GM18951 (cell line): Measurements from ENCODE around the gene CERK.
"Not testable (repeated sequence)": the region's sequence is repeated elsewhere in the genome, so short reads cannot be mapped to it uniquely, and the experiment has no call there.

Experiments
- POLR2A ChIP-seq: IDR thresholded peaks from 4 replicates; pipeline ENCODE4 v1.6.1; 2011; ENCODE audit warnings: mild to moderate bottlenecking; ENCODE audit not compliant: insufficient read length, insufficient read depth; ENCODE audit errors: extremely low read depth
- in situ Hi-C: fragments of 300-500 bp; cut with MboI; formaldehyde crosslinking; loops from one replicate; pipeline ENCODE4 v1.12.0; 2022; ENCODE audit warnings: low sequenced_read_pairs, mixed read lengths, inconsistent platforms; ENCODE audit not compliant: unreplicated experiment

Gene CERK

DNA sequence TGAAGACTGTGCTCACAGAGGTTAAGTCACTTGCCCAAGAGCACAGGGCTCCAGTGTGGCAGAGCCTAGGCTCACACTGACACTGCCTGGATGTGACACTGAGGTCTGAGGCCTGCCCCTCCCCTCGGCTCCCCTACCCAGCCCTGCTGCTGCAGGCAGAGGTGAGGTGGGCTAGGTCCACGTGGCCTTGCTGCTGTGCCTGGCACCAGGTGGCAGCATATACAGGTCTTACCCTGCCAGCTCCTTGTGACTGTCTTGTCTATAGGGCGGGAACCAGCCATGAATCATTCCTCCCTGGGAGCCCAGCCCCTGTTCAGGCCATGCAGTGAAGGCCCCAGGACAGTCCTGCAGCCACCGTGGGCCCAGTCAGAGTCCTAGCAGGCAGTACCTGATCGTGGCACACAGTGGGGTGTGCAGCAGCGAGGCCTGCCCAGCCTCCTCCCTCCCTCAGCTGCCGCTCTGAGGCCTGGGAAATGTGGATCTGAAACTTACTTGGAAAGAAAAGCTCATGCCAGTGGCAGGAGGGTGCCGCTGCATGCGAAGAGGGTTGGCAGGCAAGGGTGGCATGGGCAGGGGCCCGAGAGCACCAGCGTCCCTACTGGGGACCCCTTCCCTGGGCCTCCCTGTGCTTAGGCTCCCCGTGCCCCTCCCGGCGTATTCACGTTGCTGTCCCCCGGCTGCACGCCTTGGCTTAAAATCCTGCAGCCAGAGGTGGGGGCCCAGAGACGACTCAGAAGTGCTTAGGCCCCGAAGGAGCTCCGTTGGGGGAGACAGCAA lies 1.2 kb upstream of the CERK start:
- in situ Hi-C loops, result no loop called here
- no peak for TF ChIP-seq POLR2A

DNA sequence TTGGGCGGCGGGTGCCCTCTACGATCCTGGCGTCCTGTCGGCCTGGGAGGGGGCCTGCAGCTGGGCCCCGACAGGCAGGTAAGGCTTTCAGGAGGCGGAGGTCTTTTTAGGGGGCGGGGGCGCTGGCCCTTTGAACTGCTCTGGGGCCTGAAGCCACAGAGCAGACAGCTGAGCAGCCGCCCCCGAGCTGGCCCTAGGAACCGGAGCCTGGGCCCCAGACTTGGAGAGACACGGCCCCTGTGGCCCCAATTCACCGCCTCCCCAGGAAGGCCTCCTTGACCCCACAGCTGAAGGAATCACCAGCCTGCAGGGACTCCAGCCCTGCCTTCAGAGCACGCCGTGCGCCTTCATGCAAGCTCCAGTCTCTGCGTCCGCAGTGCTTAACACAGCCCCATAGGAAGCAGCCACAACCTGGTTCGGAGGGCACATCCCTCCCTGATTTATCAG lies 618 bp upstream of the CERK start:
- in situ Hi-C loops, result no loop called here
- TF ChIP-seq POLR2A, result no peak

DNA sequence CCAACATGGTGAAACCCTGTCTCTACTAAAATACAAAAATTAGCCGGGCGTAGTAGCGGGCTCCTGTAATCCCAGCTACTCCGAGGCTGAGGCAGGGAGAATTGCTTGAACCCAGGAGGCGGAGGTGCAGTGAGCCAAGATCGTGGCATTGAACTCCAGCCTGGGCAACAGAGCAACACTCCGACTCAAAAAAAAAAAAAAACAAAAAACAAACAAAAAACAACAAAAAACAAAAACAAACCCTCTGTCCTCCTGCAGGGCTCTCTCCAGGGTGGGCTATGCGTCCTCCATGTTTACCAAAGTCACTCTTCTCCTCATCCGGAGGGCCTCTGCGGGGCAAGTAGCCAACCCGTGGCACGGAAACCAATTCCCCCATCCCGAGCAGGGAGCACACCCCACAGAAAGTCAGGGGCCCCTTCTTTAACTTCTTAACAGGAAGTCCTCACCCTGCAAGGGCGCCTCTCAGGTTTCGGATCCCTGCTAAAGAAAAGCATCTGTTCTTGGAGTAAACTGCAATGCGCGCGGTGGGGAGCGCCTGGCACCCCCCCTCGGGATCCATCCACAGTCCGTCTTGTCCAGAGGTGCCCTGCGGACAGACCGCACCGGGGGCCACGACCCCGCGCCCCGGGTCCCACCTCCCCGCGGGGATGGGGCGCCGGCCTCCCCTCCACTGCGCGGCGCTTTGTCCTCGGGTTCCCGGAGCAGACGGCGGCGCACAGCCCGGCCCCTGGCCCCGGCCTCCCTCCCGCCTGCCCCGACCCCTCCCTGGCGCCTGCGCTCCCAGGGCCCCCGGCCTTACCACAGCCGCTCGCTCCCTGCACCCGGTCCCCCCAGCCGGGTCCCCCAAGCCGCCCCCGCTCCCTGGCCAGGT lies 712 bp downstream of the CERK start:
- no peak for TF ChIP-seq POLR2A
- in situ Hi-C loops, result no loop called here

DNA sequence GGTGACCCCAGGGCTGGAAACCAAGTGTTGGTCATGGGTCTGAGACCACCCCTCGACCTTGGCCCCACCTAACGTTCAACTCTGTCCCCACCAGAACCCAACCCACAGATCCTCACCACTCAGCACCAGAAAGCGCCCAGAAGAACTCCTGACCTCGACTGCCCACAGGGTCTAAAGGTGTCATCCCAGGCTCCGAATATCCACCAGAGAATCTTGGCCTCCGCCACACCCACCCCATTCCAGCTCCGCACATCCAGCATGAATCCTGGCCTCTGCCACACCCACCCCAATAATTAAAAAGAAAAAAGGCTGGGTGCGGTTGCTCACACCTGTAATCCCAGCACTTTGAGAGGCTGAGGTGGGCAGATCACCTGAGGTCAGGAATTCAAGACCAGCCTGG lies 1.3 kb downstream of the CERK start:
- in situ Hi-C loops, result no loop called here

DNA sequence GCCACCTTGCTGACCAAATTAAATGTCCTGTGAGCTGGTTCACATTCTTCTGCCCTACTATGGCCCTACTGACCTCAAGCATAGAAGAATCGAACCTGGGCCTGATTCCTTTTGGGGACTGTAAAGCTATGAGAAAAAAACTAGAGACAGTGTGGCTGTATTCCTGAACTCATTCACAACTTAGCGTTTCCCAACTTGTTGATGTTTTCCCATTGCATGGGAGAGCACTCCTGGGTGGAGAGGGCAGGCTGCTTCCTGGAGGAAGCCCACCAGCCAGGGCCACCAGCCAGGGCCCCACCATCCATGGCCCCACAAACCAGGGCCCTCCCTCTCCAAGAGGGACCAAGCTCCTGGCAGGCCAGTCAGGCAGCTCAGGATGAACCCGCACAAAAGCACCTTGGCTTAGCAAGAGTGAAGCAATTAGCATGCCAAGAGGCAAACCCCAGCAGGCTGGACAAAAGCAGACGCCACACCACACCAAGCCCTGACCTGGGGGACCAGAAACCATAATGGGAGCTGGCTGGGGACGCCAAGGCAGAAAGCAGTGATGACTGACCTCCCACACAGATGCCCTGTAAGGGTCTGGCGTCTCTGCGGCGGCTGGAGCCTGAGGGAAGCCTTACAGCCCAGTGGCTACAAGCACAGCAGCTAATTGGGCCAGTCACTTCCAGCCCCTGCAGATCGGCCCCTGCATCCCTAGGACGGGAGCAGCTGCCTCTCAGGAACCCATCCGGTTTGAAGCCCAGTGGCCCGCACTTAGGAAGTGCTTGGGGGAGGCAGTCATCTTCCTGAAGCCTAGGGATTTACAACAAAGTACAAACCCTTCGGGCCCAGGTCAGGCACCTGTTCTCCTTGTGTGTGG lies 2.1 kb downstream of the CERK start:
- no peak for TF ChIP-seq POLR2A
- in situ Hi-C loops, result no loop called here

More for the DNA sequence above, 1.3 kb downstream of the CERK start:
- no peak for TF ChIP-seq POLR2A

DNA sequence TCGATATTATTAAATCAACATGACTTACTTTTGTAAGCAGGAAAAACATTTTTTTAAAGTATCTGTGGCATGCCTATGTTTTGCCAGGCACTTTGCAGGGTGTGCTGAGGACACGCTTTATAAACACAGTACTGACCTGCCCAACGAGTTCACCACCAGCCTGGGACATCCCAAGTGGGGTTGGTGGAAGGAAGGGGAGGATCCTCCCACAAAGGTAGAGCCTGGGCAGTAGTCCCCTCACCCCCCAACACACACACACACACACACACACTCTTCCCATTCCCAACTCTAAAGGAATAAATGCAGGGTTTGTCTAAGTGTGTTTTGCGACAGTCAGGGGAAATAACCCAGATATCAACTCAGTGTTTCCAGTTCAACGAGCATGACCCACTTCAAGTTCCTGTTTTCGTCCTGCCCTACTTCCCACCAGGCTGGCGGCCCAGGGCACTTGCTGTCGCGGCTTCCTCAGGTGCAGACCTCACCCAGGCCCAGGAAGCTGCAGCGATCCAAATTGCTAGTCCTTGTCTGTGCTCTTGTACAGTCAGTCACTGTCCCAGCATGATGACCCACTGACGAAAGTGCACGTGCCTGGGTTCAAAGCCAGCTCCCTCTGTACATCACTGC lies 3.1 kb downstream of the CERK start:
- in situ Hi-C loops, result no loop called here

DNA sequence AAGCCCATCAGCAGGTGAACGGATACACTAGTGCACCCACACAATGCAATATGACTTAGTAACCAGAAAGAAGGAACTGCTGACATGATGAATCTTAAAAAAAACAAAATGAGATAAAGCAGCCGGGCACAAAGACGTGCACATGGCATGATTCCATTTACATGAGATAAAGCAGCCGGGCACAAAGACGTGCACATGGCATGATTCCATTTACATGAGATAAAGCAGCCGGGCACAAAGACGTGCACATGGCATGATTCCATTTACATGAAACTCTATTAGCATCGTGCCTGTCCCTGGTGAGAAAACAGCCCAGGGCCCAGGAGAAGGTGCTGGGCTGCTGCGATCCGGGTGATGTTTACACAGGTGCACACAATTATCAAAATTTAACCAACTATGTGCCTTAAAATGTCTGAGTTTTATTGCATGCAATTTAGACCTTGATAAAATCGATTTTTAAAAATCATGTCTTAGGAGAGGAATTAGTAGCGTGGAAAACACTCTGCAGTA lies 3.8 kb downstream of the CERK start:
- in situ Hi-C loops, result not testable (repeated sequence)

More for the DNA sequence above, 3.1 kb downstream of the CERK start:
- TF ChIP-seq POLR2A, result peak; percentile 39

DNA sequence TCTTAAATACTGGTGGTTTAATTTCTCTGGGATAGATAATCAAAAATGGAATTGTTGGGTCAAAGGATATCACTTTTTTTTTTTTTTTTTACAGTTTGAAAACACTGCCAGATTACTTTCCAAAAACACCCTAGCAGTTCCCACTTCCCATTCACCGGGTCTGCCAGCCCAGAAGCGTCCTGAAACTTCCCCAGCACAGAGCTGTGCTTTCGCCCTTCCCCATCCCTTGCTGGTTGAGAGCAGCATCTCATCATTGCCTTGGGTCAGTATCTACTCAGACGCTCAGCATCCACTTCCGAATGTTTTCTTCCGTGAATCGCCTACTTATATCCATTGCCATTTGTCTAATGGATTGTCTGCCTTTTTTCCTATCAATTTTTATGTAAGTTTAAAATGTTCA lies 5.5 kb downstream of the CERK start:
- TF ChIP-seq POLR2A, result no peak
- in situ Hi-C loops, result no loop called here

DNA sequence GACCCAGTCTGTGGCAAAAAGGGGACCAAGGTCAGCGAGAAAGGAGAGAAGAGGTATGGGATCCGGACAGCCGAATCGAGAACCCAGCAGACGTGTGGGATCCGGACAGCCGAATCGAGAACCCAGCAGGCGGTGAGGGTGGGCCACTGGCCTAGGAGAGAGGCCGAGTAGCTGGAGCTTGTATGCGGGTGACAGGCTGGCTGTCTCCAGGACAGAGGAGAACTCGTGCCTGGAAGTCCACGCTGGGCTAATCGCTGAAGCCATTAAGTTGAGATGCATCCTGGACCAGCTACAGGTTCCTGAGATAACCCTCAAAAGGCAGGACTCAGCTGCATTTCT lies 6.0 kb downstream of the CERK start:
- TF ChIP-seq POLR2A, result no peak
- in situ Hi-C loops, result no loop called here

DNA sequence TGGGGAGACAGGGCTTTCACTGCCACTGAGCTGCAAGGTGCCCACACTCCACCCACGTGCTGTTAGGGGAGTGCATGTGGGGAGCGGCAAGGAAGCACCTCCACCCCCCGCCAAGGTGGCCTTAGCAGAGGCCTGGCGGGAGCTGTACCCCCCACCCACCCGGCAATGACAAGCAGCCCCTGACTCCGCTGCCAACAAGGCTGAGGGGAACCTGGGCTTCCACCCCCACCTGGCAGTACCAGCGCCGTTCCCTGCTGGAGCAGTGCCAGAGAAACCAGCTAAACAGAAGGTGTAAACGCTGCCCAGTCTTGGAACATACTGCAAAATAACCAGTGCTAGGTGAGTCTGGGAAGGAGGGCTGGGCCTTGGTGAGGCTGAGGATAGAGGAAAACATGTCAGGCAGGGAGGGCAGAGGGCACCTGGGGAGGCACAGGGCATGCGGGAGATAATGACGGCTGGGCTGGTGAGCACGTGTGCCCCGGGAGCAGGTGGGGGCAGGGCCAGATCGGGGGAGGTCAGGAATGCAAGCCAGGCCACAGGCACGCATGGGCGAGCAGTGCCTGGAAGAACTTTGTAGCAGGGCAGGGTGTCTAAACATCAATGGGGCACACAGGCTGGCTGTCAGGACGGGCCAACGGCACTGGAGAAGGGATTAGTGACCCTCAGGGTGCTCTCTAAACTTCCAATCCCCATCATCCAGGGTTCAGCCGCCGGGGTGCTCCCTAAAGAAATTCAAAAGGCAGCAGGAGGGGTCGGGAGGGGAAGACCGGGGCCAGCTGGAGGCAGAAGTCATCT lies 6.6 kb downstream of the CERK start:
- in situ Hi-C loops, result no loop called here
- no peak for TF ChIP-seq POLR2A

DNA sequence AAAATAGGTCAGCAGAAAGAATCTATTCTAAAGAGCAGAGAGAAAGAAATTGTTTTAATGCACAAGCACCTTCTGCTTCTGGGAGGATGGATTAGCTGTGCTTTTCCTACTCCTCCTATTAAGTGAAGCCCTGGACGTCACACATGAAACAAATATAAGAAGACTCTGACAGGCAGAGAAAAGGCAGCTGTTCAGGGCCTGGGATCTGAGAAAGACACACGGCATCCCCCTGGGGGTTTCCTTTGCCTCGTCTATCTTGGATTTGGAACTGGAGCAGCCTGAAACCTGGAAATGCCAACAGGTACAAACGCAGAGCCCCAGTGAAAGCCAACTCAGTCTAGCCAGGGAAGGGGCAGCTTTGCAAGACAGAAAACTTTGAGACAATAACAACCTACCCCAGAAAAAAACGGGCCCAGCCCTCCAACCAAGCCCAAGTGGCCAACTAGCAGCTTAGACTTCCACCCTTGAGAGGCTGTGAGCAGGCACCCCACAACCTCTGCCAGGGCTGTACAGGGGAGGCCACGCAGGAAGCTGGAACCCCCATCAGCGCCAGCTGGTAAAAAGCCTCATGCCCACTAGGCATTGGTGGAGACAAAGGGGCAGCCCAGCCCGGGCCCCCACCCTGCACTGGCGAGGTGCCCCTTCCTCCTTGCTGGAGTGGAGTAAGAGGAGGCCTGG lies 7.3 kb downstream of the CERK start:
- TF ChIP-seq POLR2A, result no peak
- in situ Hi-C loops, result no loop called here
